Central memory CD8-positive, alpha-beta T cell (primary cell): ENCODE measurements around the gene WDR90.
A peak's percentile ranks its signal among the peaks of the same experiment; 100 is the strongest.
"Not testable (repeated sequence)": the region's sequence is repeated elsewhere in the genome, so short reads cannot be mapped to it uniquely, and the experiment has no call there.

Experiments
- ATAC-seq: fragments of 150-1000 bp; cut with Tn5 transposase; replicated peaks from 2 replicates; pipeline ENCODE4 v1.10.0; 2022; ENCODE audit warnings: mild to moderate bottlenecking, moderate FRiP score, moderate number of reproducible peaks; ENCODE audit not compliant: poor library complexity, severe bottlenecking; ENCODE audit errors: extremely low read depth
- DNase-seq, 2 donors: peaks; one replicate each; pipeline ENCODE4 v3.0.0; 2021; ENCODE audit warnings: low spot score in 2 of 2
- H3K27ac Mint-ChIP-seq: one replicate; pipeline ENCODE4 v1.8.0; 2022; ENCODE audit warnings: low read depth, mild to moderate bottlenecking, moderate library complexity, mixed read lengths
- H3K27me3 Mint-ChIP-seq: one replicate; pipeline ENCODE4 v1.8.0; 2022; ENCODE audit warnings: mixed read lengths
- H3K36me3 Mint-ChIP-seq: one replicate; pipeline ENCODE4 v1.8.0; 2022; ENCODE audit warnings: mild to moderate bottlenecking, moderate library complexity, mixed read lengths; ENCODE audit not compliant: insufficient read depth
- H3K4me1 Mint-ChIP-seq: one replicate; pipeline ENCODE4 v1.8.0; 2022; ENCODE audit warnings: mixed read lengths
- H3K4me3 Mint-ChIP-seq: one replicate; pipeline ENCODE4 v1.8.0; 2022; ENCODE audit warnings: mild to moderate bottlenecking, moderate library complexity, mixed read lengths
- H3K9me3 Mint-ChIP-seq: one replicate; pipeline ENCODE4 v1.8.0; 2022; ENCODE audit warnings: mixed read lengths

WDR90 gene

DNA sequence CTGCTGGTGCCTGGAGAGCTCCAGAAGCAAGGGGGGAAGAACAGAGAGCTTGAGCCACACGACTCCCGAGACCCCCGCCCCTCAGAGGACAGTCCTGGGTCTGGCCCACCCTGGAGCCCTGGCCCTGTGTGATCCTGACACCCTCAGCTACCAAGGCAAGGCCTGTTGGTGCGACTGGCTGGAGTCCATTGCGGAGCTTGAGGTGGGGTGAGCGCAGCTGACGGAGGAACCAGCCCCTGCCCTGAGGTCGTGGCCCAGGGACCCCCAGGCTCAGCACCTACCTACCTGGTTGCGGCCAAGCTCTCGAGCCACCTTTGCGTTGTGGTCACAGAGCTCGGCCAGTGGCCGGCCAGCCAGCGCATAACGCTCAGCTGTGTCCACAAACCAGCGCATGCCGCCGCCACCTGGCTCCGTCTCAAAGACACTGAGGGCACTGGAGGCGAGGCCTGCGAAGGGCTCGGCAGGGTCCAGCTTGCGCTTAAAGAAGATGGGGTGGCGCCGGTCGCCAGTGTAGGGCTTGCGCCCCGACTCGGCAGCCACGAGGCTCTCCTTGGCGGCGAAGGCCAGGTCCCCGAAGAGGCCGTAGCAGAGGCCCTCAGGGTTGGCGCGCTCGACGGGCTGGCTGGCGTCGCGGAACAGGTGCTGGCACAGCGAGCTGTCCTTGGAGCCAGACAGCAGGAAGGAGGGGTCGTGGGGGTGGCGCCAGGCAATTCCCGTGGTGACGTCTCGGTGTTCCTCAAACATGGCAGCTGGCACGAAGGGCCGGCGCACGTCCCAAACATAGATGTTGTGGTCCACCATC lies 37.5 kb downstream of the WDR90 start:
- H3K4me1 Mint-ChIP-seq = peaks cover 20% of the 10 kb centered on the region

GRCh38 chr16:687499-687898 lies 38.3 kb downstream of the WDR90 start:
- H3K4me3 Mint-ChIP-seq = no peak overlapping the region
- H3K4me1 Mint-ChIP-seq = peaks cover 14% of the 10 kb centered on the region
- no peak overlapping the region for H3K27ac Mint-ChIP-seq
- no peak for ATAC-seq
- peaks cover 5% of the 10 kb centered on the region for H3K9me3 Mint-ChIP-seq
- peaks cover under 1% of the 10 kb centered on the region for H3K27me3 Mint-ChIP-seq
- no peak for DNase-seq
- H3K36me3 Mint-ChIP-seq = peaks cover 15% of the 10 kb centered on the region

More for the DNA sequence above, 37.5 kb downstream of the WDR90 start:
- H3K27ac Mint-ChIP-seq = no peak overlapping the region
- peaks cover 24% of the 10 kb centered on the region for H3K36me3 Mint-ChIP-seq
- ATAC-seq = no peak
- H3K9me3 Mint-ChIP-seq = peaks cover 5% of the 10 kb centered on the region
- H3K4me3 Mint-ChIP-seq = no peak overlapping the region
- H3K27me3 Mint-ChIP-seq = no peaks in the 10 kb centered on the region
- no peak for DNase-seq

DNA sequence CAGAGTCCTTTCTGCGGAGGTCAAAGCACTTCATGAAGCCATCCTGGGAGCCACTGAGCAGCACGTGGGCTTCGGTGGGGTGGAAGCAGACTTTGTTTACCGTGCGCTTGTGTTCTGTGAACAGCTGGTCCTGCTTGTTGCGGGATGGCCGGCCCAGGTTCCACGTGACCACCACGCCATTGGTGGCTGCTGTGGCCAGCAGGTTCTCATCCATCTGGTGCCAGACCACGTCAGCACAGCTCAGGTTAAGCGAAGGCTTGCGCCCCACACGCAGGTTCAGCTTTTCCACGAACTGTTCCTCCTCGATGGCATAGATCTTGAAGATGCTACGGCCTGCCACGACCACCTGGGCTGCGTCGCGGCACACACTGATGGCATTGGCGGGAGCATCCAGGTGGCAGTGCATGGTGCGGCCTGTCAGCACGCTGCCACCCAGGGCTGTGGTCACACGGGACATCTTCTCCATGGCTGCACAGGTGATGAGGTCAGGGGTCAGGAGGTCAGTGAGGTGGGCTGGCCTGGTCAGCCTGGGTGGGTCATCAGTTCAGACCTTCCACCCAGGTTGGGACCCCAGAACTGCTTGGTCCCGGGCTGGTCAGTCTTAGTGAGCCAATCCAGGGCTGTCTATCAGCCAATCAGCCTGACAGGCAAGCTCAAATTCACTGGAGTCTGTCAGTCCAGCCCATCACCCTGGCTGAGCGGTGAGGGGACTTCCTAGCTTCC lies 40.2 kb downstream of the WDR90 start:
- Mint-ChIP-seq H3K27me3 (peaks cover 10% of the 10 kb centered on the region), H3K4me1 (peaks cover 15% of the 10 kb centered on the region), H3K9me3 (peaks cover 5% of the 10 kb centered on the region), H3K27ac (peak overlapping the region; percentile 93), H3K4me3 (peak overlapping the region; percentile 87), H3K36me3 (peaks cover 11% of the 10 kb centered on the region)
- ATAC-seq (no peak), DNase-seq (no peak)

GRCh38 chr16:691242-691641 lies 42.1 kb downstream of the WDR90 start:
- peaks cover 19% of the 10 kb centered on the region for H3K4me1 Mint-ChIP-seq
- H3K36me3 Mint-ChIP-seq = peaks cover 12% of the 10 kb centered on the region
- DNase-seq, ATAC-seq, H3K9me3 Mint-ChIP-seq: not testable (repeated sequence)
- H3K4me3 Mint-ChIP-seq = peak overlapping the region; percentile 87
- peaks cover 10% of the 10 kb centered on the region for H3K27me3 Mint-ChIP-seq
- peak overlapping the region; percentile 93 for H3K27ac Mint-ChIP-seq

- H3K9me3 Mint-ChIP-seq = peaks cover 5% of the 10 kb centered on the region
- H3K4me3 Mint-ChIP-seq = peak overlapping the region; percentile 22
- no peak for DNase-seq
- ATAC-seq = no peak
- peaks cover 10% of the 10 kb centered on the region for H3K27me3 Mint-ChIP-seq
- H3K27ac Mint-ChIP-seq = no peak overlapping the region
- H3K4me1 Mint-ChIP-seq = peaks cover 20% of the 10 kb centered on the region
- peaks cover 12% of the 10 kb centered on the region for H3K36me3 Mint-ChIP-seq
Observed at GRCh38 chr16:692356-693108, 43.4 kb downstream of the WDR90 start.

DNA sequence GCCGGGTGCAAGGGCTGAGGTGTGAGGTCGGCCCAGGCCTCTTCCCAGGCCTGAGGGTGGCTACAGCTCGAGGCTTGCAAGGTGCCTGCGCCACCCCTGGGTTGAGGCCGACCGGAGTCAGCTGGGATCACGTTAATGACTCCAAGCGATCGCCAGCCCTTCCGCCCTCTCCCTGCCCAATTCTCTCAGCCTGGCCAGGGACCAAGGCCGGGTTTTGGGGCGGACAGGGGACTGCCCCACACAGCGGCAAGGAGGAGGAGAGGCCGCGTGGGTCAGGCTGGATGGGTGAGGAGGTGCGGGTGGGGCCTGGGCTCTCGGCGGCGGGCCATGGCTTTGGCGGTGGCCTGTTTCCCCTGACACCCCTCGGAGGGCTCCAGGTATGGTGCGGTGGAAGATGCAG lies 44.2 kb downstream of the WDR90 start:
- peaks cover 12% of the 10 kb centered on the region for H3K36me3 Mint-ChIP-seq
- peak overlapping the region; percentile 22 for H3K4me3 Mint-ChIP-seq
- no peak overlapping the region for H3K27ac Mint-ChIP-seq
- H3K4me1 Mint-ChIP-seq = peaks cover 20% of the 10 kb centered on the region
- H3K27me3 Mint-ChIP-seq = peaks cover 10% of the 10 kb centered on the region
- ATAC-seq (no peak), DNase-seq (no peak)
- H3K9me3 Mint-ChIP-seq = peaks cover 5% of the 10 kb centered on the region

DNA sequence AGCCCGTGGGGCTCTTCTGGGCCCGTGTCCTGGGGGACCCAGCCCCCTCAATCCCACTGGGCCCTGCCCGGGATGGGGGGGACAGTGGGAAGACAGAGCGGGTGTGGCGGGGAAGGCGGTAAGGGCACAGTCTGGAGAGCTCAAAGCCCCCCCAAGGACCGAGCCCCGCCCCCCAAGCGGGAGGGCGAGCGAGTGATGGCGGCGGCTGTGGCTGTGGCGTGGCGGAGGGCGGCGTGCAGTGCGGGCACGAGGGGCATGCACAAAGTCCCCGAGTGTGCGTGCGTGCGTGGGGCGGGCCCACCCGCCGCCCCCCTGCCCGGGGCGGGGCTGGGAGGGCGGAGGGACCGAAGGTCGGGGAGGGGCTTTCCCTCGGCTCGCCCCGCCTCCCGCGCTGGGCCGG lies 44.6 kb downstream of the WDR90 start:
- peak overlapping the region; percentile 70 for H3K4me3 Mint-ChIP-seq
- DNase-seq (no peak), ATAC-seq (no peak)
- H3K36me3 Mint-ChIP-seq = peaks cover 12% of the 10 kb centered on the region
- peaks cover 20% of the 10 kb centered on the region for H3K4me1 Mint-ChIP-seq
- no peak overlapping the region for H3K27ac Mint-ChIP-seq
- H3K9me3 Mint-ChIP-seq = peaks cover 5% of the 10 kb centered on the region
- H3K27me3 Mint-ChIP-seq = peaks cover 10% of the 10 kb centered on the region

DNA sequence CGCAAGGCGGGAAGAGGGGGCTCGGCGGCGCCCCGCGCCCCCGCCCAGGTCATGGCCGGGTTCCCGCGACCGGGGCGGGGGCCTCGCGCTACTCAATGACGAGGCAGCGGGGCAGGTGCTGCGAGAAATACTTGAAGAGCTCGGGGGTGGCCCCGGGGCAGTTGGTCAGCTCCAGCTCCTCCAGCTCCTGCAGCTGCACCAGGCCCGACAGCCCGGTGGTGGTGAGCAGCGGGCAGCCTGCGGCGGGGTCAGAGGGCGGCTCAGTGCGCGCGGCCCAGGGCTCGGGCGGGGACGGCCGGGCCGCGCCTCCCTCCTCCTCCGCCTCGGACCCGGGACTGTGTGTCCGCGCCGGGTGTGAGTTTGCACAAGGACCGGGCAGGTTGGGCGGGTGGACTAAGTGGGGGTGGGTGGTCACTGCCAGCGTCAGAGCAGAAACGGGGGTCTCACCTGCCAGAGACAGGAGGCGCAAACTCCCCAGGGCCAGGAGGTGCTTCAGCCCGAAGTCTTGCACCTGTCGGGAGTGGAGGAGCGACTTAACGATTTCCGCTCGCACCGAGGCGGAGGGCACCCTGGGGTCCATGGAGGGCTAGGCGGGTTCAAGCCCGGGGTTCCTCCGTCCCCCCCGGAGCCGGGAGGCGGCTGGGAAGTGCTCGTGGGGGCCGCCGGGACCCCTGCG lies 45.2 kb downstream of the WDR90 start:
- Mint-ChIP-seq H3K4me1 (peaks cover 20% of the 10 kb centered on the region), H3K27ac (no peak overlapping the region), H3K36me3 (peaks cover 12% of the 10 kb centered on the region), H3K9me3 (peaks cover 5% of the 10 kb centered on the region), H3K4me3 (peak overlapping the region; percentile 70), H3K27me3 (peaks cover 10% of the 10 kb centered on the region)
- ATAC-seq = no peak
- no peak for DNase-seq

GRCh38 chr16:694863-695354 lies 45.7 kb downstream of the WDR90 start:
- peaks cover 20% of the 10 kb centered on the region for H3K4me1 Mint-ChIP-seq
- H3K4me3 Mint-ChIP-seq = peak overlapping the region; percentile 70
- H3K9me3 Mint-ChIP-seq = peaks cover 5% of the 10 kb centered on the region
- H3K27me3 Mint-ChIP-seq = peaks cover 10% of the 10 kb centered on the region
- H3K27ac Mint-ChIP-seq = no peak overlapping the region
- H3K36me3 Mint-ChIP-seq = peaks cover 12% of the 10 kb centered on the region
- DNase-seq (no peak), ATAC-seq (no peak)

DNA sequence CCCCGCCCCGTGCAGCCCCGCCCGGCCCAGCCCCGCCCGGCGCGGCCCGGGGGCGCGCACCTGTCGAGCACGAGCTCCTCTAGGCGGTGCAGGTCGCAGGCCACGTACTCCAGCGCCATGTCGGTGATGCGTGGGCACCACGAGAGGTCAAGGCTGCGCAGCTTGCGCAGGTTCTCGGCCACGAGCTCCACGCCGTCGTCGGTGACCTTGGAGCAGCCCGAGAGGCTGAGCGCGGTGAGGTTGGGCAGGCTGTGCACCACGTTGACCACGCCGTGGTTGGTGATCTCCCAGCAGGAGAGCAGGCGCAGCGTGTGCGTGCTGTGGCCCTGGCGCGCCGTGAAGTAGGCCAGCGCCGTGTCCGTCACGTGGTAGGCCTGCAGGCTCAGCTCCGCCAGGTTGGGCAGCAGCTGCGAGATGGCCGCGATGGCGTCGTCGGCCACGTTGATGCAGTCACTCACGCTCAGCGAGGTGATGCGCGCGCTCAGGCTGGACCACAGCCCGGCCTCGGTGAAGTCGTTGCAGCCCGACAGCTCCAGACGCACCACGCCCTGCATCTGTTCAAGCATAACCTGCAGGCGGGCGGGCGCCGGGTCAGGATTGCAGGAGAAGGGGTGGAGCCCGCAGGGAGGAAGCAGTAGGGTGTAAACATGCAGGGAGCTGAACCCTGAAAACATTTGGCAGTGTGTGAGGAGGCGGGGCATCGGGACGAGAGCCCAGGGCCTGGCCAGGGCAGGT lies 46.4 kb downstream of the WDR90 start:
- ATAC-seq = peak; percentile 60
- Mint-ChIP-seq H3K36me3 (peaks cover 10% of the 10 kb centered on the region), H3K27ac (no peak overlapping the region), H3K27me3 (peaks cover 10% of the 10 kb centered on the region), H3K9me3 (peaks cover 5% of the 10 kb centered on the region), H3K4me1 (peaks cover 20% of the 10 kb centered on the region), H3K4me3 (peak overlapping the region; percentile 70)
- peak in 1 of 2 donors; percentile 34 for DNase-seq

- DNase-seq (no peak), ATAC-seq (no peak)
- Mint-ChIP-seq H3K27me3 (peaks cover 16% of the 10 kb centered on the region), H3K27ac (no peak overlapping the region), H3K4me3 (no peak overlapping the region), H3K9me3 (no peaks in the 10 kb centered on the region), H3K36me3 (peaks cover 7% of the 10 kb centered on the region), H3K4me1 (peaks cover 9% of the 10 kb centered on the region)
Observed at GRCh38 chr16:698911-699671, 49.9 kb downstream of the WDR90 start.
